IPS DF 4.7 (cell line): ENCODE results near the gene BLTP3B.
"Not testable (repeated sequence)": the region's sequence is repeated elsewhere in the genome, so short reads cannot be mapped to it uniquely, and the experiment has no call there.

Experiments
- DNase-seq: peaks from one replicate; pipeline ENCODE4 v3.0.0-alpha.2; 2013; ENCODE audit warnings: low spot score; ENCODE audit errors: extremely low read depth

BLTP3B gene

DNA sequence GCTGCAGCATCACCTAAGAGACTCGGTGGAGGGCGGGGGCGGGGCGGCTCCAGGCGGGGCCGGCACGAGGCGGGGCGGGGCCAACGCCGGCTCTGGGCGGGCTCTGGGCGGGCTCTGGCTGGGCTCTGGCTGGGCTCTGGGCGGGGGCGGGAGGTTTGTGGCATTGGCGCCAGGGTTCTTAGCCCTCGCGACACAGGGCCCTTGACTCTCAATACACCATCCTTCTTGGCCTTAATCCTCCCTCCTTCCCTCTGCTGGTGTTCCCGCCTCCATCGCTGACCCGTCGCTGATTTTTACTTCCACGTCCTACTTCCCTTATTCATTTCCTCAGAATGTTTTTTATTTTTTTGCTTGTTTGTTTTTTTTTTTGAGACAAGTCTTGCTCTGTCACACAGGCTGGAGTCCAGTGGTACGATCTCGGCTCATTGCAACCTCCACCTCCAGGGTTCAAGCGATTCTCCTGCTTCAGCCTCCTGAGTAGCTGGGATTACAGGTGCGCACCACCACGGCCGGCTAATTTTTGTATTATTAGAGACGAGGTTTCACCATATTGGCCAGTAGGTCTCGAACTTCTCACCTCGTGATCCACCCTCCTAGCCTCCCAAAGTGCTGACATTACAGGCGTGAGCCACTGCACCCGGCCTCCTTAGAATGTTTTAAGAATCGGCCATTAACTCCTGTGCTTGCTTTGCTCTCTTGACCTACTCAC lies at the start of gene BLTP3B:
BLTP3B (minus strand) TSS at position 24 of the 709 bp plus-strand sequence. CDS start 239 bp downstream, outside the sequence.
- no peak for DNase-seq

DNA sequence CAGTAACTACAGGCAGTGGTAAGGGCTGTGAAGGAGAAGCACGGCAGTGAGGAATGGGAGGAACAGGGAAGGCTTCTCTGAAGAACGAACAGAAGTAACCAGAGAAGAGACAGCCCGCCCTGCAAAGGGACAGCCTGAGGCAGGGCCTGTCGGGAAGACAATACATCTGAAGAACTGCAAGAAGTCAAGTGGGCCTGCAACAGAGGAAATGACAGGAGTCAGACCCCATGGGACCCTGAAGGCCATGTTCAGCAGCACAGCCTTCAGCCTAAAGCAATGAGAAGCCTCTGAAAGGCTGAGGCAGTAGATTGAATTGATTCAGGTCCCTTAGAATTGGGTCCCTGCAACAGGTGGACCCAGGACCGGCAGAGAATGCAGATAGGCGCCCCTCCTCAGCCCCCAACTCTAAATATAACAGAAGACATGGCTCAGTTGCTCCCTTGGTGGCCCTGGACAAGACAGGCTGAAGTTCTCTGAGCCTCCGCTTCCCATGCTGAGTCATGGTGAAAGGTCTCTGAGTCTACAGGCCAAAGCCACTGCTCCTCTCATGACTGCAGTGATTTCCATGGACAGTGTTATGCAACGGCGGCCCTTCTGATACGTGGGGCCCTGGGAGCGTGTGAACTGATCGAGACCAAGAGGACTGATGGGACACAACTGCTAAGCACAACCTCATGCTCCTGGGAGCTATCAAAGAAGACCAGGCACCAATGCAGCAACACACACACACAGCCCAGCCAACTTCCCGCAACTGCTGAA lies 47.1 kb upstream of the BLTP3B start:
- DNase-seq: no peak

- not testable (repeated sequence) for DNase-seq
Measured at GRCh38 chr12:100188888-100189635, 46.4 kb upstream of the BLTP3B start.

DNA sequence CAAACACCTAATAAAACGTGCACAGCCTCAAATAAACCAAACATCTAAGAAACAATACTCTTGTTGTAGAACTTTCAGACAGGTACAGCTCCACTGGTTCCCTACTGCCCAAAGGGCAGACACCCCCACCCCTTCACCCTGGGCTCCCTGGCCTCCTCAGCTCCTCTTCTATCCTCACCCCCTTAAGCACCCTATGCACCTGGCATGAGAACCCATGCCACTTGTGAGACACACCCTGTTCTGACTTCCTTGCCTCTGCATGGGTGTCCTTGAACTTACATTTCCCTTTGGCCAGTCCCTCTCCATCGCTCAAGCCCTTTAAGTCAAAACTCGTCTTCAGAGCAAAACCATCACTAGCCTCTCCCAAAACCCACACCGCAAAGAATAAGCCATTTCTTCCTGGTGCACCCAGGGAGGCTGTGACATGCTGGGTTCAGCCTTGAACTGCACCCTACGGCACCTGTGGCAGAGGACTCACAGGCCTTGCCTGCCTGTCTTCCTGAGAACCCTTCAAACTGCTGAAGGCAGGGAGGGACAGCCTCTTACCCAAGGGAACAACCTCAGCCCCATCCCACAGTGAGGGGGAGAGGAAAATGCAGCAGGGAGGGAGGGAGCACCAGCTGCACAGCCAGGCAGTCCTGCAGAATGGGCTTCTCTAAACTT lies 45.3 kb upstream of the BLTP3B start:
- no peak for DNase-seq

- DNase-seq: no peak
Measured at GRCh38 chr12:100187068-100187467, 44.4 kb upstream of the BLTP3B start.

- no peak for DNase-seq
Measured at GRCh38 chr12:100186071-100186470, 43.4 kb upstream of the BLTP3B start.

DNA sequence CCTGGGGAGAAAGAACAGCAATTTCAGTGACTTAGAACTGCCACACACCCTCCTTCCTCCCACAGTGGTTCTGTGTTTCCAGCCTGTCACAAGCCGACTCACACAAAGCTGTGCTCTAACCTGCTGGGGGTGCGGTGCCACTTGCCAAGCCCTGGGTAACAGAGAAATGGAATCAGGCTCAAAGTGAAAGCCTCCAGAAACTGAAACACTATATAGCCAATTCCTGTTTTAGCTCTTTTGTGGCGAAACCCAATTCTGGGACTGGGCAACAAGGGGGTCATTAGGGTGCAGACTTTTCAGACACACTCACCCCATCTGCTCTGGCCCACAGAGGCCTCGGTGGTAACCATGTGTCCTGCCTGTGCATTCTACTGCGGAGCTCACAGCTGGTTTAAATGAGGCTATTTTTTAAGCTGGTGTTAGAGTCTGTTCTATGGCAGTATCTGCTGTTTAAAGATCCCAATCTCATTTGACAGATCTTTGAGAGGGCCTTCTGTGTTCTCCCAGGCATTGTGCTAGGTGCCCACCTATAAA lies 42.8 kb upstream of the BLTP3B start:
- DNase-seq: no peak

DNA sequence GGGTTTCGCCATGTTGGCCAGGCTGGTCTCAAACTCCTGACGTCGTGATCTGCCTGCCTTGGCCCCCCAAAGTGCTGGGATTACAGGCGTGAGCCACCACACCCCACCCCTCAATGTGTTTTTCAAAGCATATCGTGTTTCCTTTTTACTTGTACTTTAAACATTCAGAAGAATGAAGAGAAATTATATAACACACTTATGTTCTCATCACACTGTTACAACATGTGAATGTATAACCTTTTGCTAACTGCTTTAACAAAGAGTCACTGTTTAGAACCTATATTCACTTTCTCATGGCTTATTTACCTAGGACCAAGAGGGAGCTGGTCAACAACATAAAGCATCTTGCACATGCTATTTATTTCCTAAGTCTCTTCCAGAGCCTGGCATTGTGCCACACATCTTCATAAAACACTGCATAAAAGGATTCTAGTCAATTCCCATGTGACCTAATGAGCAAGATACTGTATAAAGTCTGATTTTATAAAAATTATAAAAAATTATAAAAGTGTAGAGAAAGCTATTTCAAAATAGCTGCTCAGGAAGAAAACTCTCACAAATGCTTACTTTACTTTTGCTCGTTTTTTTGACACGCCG lies 42.0 kb upstream of the BLTP3B start:
- DNase-seq: no peak

GRCh38 chr12:100179252-100179651 lies 36.6 kb upstream of the BLTP3B start:
- no peak for DNase-seq

DNA sequence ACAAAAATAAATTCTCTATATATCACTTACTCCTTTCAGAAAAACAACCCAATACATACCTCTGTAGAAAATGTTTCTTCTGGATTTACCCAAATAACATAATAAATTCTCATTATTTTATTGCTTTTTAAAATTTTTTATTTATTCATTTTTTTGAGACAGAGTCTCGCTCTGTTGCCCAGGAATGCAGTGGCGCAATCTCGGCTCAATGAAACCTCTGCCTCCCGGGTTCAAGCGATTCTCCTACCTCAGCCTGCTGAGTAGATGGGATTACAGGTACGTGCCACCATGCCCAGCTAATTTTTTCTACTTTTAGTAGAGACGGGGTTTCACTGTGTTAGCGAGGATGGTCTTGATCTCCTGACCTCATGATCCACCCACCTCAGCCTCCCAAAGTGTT lies 33.8 kb upstream of the BLTP3B start:
- DNase-seq: not testable (repeated sequence)

DNA sequence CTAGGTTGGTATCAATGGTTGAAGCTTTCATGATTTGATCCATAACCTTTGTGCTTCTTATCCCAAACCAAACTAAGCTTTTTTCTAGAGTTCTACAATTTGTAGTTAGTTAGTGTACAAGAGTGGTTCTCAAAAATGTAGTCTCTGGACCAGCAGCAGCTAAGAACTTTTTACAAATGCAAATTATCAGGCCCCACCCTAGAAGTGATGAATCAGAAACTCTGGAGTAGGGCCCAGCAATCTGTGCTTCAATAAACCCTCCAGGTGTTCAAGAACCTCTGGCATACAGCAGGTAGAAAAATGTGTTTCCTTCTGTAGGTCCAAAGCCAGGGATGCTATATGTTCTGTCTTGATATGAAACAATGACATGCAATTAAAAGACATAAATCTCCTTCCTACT lies 31.8 kb upstream of the BLTP3B start:
- DNase-seq: no peak

DNA sequence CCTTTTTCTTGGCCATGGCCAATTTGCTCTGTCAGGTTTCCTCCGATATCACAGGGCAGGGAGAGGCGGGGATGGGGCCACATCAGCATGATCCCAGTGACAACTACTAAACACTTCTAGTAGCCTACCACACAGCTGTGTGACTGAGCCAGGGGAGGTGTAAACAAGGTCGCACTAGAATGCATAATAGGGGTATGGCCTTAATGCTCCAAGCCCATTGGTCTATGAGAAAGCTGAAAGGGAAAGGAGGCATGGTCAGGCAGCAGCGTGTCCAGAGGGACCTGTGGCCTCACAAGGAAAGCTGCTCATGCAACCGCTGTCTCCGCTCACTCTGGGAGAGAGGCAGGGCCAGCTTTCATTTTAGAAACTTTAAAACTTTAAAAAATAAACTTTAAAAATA lies 30.4 kb upstream of the BLTP3B start:
- DNase-seq: no peak

DNA sequence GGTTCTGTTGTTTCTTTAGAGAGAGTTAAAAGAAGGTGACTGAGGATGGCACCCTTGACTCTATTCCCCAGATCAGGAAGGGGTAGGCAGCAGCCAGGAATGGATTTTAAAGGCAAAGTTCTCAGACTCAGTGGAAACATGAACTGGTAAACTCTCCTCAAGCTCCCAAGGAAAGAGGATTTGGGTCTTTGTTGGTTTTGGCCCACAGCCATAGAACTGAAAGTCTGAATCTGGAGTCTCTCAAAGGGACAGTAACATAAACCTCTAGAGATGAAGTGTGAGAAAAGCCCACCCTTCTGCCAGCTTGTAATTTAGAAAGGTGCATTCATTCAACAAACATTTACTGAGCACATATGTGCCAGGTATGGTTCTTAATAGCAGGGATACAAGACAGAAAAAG lies 28.6 kb upstream of the BLTP3B start:
- no peak for DNase-seq

GRCh38 chr12:100170313-100170858 lies 27.7 kb upstream of the BLTP3B start:
- DNase-seq: no peak

DNA sequence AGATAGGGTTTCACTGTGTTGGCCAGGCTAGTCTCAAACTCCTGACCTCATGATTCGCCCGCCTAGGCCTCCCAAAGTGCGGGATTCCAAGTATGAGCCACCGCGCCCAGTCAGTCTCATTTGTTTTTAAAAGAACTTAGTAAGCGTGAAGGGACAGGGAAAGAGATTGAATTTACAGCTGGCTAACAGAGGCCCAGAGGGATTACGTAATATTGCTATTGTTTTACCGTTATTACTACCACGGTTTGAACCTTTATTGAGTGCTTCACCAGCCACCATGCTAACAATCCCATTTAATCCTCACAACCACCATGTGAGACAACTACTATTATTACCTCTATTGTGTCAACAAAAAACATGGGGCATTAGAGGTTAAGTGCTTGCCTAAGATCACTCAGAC lies 26.7 kb upstream of the BLTP3B start:
- no peak for DNase-seq

- no peak for DNase-seq
Measured at GRCh38 chr12:100168562-100168961, 25.9 kb upstream of the BLTP3B start.

DNA sequence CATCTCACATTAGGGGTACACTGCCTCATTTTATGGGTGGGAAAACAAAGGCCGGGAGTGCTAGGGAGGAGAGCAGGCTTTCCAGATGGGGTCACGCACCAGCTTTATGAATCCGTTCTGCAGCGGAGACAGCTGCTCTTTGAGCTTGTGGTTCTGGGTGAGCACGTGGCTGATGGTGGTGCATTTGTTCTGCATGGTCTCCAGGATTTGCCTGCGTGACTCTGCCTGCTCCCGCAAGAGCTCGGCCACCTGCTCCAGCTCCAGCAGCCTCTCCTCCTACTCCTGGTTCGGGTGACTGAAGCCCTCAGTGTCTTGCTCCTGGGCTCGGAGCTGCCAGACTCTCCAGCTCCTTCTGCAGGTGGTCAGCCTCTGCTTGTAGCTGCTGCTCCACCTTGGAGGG lies 23.6 kb upstream of the BLTP3B start:
- DNase-seq: no peak

DNA sequence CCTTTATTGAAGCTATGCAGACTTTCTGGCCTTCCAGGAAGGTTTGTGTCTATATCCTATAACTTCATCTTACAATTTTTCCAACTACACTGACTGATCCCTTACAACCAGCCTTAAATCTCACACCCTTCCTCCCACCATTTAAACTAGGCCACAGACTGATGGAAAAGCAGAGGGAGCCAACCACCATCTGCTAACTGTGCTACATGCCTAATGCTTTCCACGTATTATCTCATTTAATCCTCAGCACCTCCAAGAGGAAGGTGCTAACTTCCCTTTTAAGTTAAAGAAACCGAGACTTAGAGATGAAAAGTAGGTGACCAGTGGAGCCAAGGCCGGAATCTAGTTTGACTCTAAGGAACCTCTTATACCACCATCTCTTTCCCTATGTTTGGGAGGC lies 22.7 kb upstream of the BLTP3B start:
- DNase-seq: no peak

DNA sequence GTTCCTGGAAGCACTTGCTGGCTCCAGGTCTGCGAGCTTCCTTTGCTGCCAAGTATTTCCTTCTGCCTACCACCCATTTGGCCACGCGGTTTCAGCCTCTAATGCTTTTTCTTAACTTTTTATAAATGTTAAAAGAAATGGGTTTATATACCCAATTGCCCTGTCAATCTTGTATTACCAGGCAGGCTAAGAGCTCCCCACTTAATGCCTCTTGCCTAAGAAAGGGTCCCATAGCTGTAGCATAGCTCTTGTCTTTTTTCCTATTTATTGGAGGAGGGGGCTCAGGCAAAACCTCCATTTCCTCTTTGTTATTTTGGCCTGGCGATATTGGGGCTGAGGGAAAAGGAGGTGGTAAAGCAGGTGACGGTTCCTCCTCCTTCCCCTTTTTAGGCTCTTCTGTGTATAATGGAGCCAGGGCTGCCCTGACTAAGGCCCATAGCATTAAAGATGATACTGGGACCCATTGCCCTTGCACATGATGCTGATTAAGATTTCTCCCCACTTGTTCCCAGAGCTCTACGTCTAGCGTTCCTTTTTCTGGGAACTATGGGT lies 21.6 kb upstream of the BLTP3B start:
- no peak for DNase-seq

GRCh38 chr12:100163416-100164152 lies 20.9 kb upstream of the BLTP3B start:
- DNase-seq: peak; percentile 79
